Mucosa of descending colon (tissue), 3 donors: ENCODE measurements around the gene NRP2. TPM values are rescaled to one million over a fixed set of nuclear protein-coding genes. Genes with fewer than 3 reads are reported as not detected.

ENCODE experiments used
- ATAC-seq: fragments of 200-7000 bp; cut with Tn5 transposase; one replicate; pipeline ENCODE4 v1.9.1; 2020; ENCODE audit warnings: mild to moderate bottlenecking, moderate library complexity
- DNase-seq, 3 donors: peaks; one replicate each; pipeline ENCODE4 v3.0.0-alpha.2; 2020
- H3K36me3 ChIP-seq: fragments of 200-600 bp; one replicate; pipeline ENCODE4 v1.8.0; 2021; ENCODE audit warnings: low read depth, mild to moderate bottlenecking
- H3K4me1 ChIP-seq: fragments of 200-600 bp; one replicate; pipeline ENCODE4 v1.8.0; 2021; ENCODE audit warnings: low read depth, mild to moderate bottlenecking
- H3K4me3 ChIP-seq: fragments of 200-600 bp; one replicate; pipeline ENCODE4 v1.8.0; 2021; ENCODE audit warnings: mild to moderate bottlenecking
- H3K9me3 ChIP-seq: fragments of 200-600 bp; one replicate; pipeline ENCODE4 v1.8.0; 2021; ENCODE audit warnings: mild to moderate bottlenecking
- CTCF ChIP-seq: fragments of 200-600 bp; IDR thresholded peaks from one replicate; pipeline ENCODE4 v1.8.0; 2022; ENCODE audit warnings: antibody characterized with exemption, mild to moderate bottlenecking
- intact Hi-C, 2 donors: fragments of 100-400 bp; cut with DNase I in 1 of 2; cut with micrococcal nuclease in 1 of 2; formaldehyde crosslinking; loops; one replicate each; pipeline versions ENCODE4 v1.11.0 to v1.11.1; 2022; cut with DNase I, micrococcal nuclease
- total RNA-seq, 3 donors: library from RNA; stranded (reverse); fragmentation: NEBNext Ultra II Directional in 2 of 3; extraction: Animal tissue kit (Norgen Biotek cat#: 25700) in 2 of 3; gene quantifications; one replicate each; pipeline versions ENCODE4 v1.2.1 to v1.2.4, GENCODE V29; 2021 to 2023
- donor health status: DM: no; HTN: no; CAD: no; lungs with moderate emphysema.
- donor health status: DM: no; HTN: no; CAD: no.
- donor health status: DM: no; HTN: yes; CAD: no.

The NRP2 gene
- total RNA-seq, 3 donors from 2014 or later = 12.3 to 300 (median 19.2) TPM

GRCh38 chr2:205822579-205822978 lies 140.3 kb downstream of the NRP2 start:
- TF ChIP-seq CTCF = no peak
- intact Hi-C loops = no loop called here
- Histone ChIP-seq H3K36me3 (no peaks in the 10 kb centered on the region), H3K4me3 (no peak overlapping the region), H3K9me3 (no peaks in the 10 kb centered on the region), H3K4me1 (no peaks in the 10 kb centered on the region)
- no peak for DNase-seq
- no peak for ATAC-seq

- Histone ChIP-seq H3K9me3 (no peaks in the 10 kb centered on the region), H3K4me1 (no peaks in the 10 kb centered on the region), H3K36me3 (no peaks in the 10 kb centered on the region), H3K4me3 (no peak overlapping the region)
- TF ChIP-seq CTCF = no peak
- intact Hi-C loops = no loop called here
- ATAC-seq (no peak), DNase-seq (no peak)
These were observed 145.6 kb downstream of the NRP2 start for GRCh38 chr2:205827809-205828365.

- Histone ChIP-seq H3K4me3 (no peak overlapping the region), H3K9me3 (no peaks in the 10 kb centered on the region), H3K4me1 (no peaks in the 10 kb centered on the region), H3K36me3 (no peaks in the 10 kb centered on the region)
- no peak for TF ChIP-seq CTCF
- intact Hi-C loops = no loop called here
- DNase-seq (no peak), ATAC-seq (no peak)
These were observed 151.6 kb downstream of the NRP2 start for GRCh38 chr2:205833864-205834263.

- DNase-seq = no peak
- intact Hi-C loops = no loop called here
- H3K9me3 ChIP-seq = no peaks in the 10 kb centered on the region
- TF ChIP-seq CTCF = no peak
- no peak overlapping the region for H3K4me3 ChIP-seq
- H3K4me1 ChIP-seq = no peaks in the 10 kb centered on the region
- H3K36me3 ChIP-seq = no peaks in the 10 kb centered on the region
- peak; percentile 22 for ATAC-seq
These were observed 152.5 kb downstream of the NRP2 start for GRCh38 chr2:205834796-205835195.

GRCh38 chr2:205835251-205835791 lies 153.0 kb downstream of the NRP2 start:
- intact Hi-C loops = no loop called here
- Histone ChIP-seq H3K4me3 (no peak overlapping the region), H3K9me3 (no peaks in the 10 kb centered on the region), H3K4me1 (no peaks in the 10 kb centered on the region), H3K36me3 (no peaks in the 10 kb centered on the region)
- DNase-seq = peak in 1 of 3 donors; percentile 12
- ATAC-seq = peak; percentile 33
- TF ChIP-seq CTCF = no peak

- Histone ChIP-seq H3K9me3 (no peaks in the 10 kb centered on the region), H3K4me1 (no peaks in the 10 kb centered on the region), H3K4me3 (no peak overlapping the region), H3K36me3 (no peaks in the 10 kb centered on the region)
- no peak for ATAC-seq
- intact Hi-C loops = no loop called here
- DNase-seq = no peak
- no peak for TF ChIP-seq CTCF
These were observed 153.6 kb downstream of the NRP2 start for GRCh38 chr2:205835923-205836322.
